H1 (cell line): ENCODE results near the gene UFD1. TPM values are rescaled to one million over a fixed set of nuclear protein-coding genes. Genes with fewer than 3 reads are reported as not detected.

Experiments used
- ASH2L ChIP-seq: fragments of 200-600, 300-600 bp; sonication (generic); IDR thresholded peaks from one replicate; pipeline ENCODE4 v1.7.1; 2017; ENCODE audit warnings: low read length
- BRCA1 ChIP-seq: IDR thresholded peaks from 2 replicates; pipeline ENCODE4 v1.6.1; 2012; ENCODE audit warnings: low read depth, low read length, improper control_type of control experiment
- CHD2 ChIP-seq: IDR thresholded peaks from 2 replicates; pipeline ENCODE4 v1.6.1; 2012; ENCODE audit warnings: low read length, improper control_type of control experiment
- CREB1 ChIP-seq: IDR thresholded peaks from 2 replicates; pipeline ENCODE4 v1.6.1; 2012; ENCODE audit warnings: inconsistent platforms
- EGR1 ChIP-seq: IDR thresholded peaks from 2 replicates; pipeline ENCODE4 v1.6.1; 2011; ENCODE audit warnings: low read depth, low read length, borderline replicate concordance
- EP300 ChIP-seq, 2 experiments: IDR thresholded peaks; 1 replicate in 1 of 2; 2 replicates in 1 of 2; pipeline ENCODE4 v1.6.1; 2011 to 2012; ENCODE audit warnings: low read depth in 2 of 2, low read length in 2 of 2, mild to moderate bottlenecking in 2 of 2, borderline replicate concordance in 1 of 2, inconsistent platforms in 1 of 2, moderate library complexity in 1 of 2
- JUN ChIP-seq: IDR thresholded peaks from 2 replicates; pipeline ENCODE4 v1.6.1; 2011; ENCODE audit warnings: low read depth, mild to moderate bottlenecking, improper control_type of control experiment, low read length
- JUND ChIP-seq: IDR thresholded peaks from 2 replicates; pipeline ENCODE4 v1.6.1; 2011; ENCODE audit warnings: mild to moderate bottlenecking, improper control_type of control experiment, low read length
- KDM4A ChIP-seq: IDR thresholded peaks from one replicate; pipeline ENCODE4 v1.7.1; 2012; ENCODE audit warnings: low read depth, mild to moderate bottlenecking, moderate library complexity, low read length, inconsistent platforms; ENCODE audit not compliant: severe bottlenecking
- MAFK ChIP-seq: IDR thresholded peaks from 2 replicates; pipeline ENCODE4 v1.6.1; 2012; ENCODE audit warnings: low read depth, mild to moderate bottlenecking, improper control_type of control experiment, low read length
- NANOG ChIP-seq: IDR thresholded peaks from 2 replicates; pipeline ENCODE4 v1.6.1; 2011; ENCODE audit warnings: low read length, low read depth, mild to moderate bottlenecking, inconsistent platforms; ENCODE audit not compliant: insufficient read depth, poor library complexity, severe bottlenecking
- NRF1 ChIP-seq: IDR thresholded peaks from 2 replicates; pipeline ENCODE4 v1.6.1; 2011; ENCODE audit warnings: mild to moderate bottlenecking, low read depth, low read length, improper control_type of control experiment
- POLR2A ChIP-seq, 2 experiments: IDR thresholded peaks; 1 replicate in 1 of 2; 2 replicates in 1 of 2; pipeline ENCODE4 v1.6.1; 2011; ENCODE audit warnings: low read depth in 2 of 2, low read length in 2 of 2, mild to moderate bottlenecking in 2 of 2; ENCODE audit errors: control extremely low read depth in 1 of 2
- POU5F1 ChIP-seq: IDR thresholded peaks from 2 replicates; pipeline ENCODE4 v1.6.1; 2011; ENCODE audit warnings: low read depth, mild to moderate bottlenecking, low read length, moderate library complexity
- RBBP5 ChIP-seq: IDR thresholded peaks from 2 replicates; pipeline ENCODE4 v1.7.1; 2012; ENCODE audit warnings: low read depth, mild to moderate bottlenecking, inconsistent platforms, low read length, moderate library complexity, borderline replicate concordance
- RFX5 ChIP-seq: IDR thresholded peaks from 2 replicates; pipeline ENCODE4 v1.6.1; 2011; ENCODE audit warnings: low read depth, low read length, improper control_type of control experiment, borderline replicate concordance
- SIN3A ChIP-seq, 2 experiments: IDR thresholded peaks in 1 of 2; conservative IDR thresholded peaks in 1 of 2; 2 replicates each; pipeline ENCODE4 v1.6.1; 2011 to 2012; ENCODE audit warnings: low read length in 2 of 2, improper control_type of control experiment in 1 of 2, low read depth in 1 of 2, mild to moderate bottlenecking in 1 of 2
- SIRT6 ChIP-seq: IDR thresholded peaks from one replicate; pipeline ENCODE4 v1.7.1; 2012; ENCODE audit warnings: low read length, inconsistent platforms
- SRF ChIP-seq: IDR thresholded peaks from 2 replicates; pipeline ENCODE4 v1.6.1; 2011; ENCODE audit warnings: mild to moderate bottlenecking, low read depth, low read length, moderate library complexity
- SUZ12 ChIP-seq: fragments of 200-600 bp; sonication (generic); IDR thresholded peaks from 2 replicates; pipeline ENCODE4 v1.6.1; 2012; ENCODE audit warnings: mild to moderate bottlenecking, inconsistent platforms, low read length, moderate library complexity, mixed read lengths
- TAF7 ChIP-seq: optimal IDR thresholded peaks from 2 replicates; pipeline ENCODE3; 2011; ENCODE audit warnings: low read depth, mild to moderate bottlenecking, inconsistent platforms, low read length, moderate library complexity, borderline replicate concordance
- USF2 ChIP-seq: IDR thresholded peaks from 2 replicates; pipeline ENCODE4 v1.6.1; 2011; ENCODE audit warnings: low read length, improper control_type of control experiment
- ZNF274 ChIP-seq: IDR thresholded peaks from 2 replicates; pipeline ENCODE4 v1.7.0; 2012; ENCODE audit warnings: low read length, borderline replicate concordance; ENCODE audit errors: extremely low read depth
- polyA plus RNA-seq, 7 experiments: library from polyadenylated mRNA; depleted of rRNA in 3 of 7; stranded (reverse) in 5 of 7; unstranded in 2 of 7; fragments of >200 nt in 5 of 7; fragments of 200-250 nt in 2 of 7; gene quantifications; 1 replicate in 5 of 7; 2 replicates in 1 of 7; 4 replicates in 1 of 7; pipeline versions ENCODE4 v1.2.1 to v1.2.3, GENCODE V29; 2011 to 2013; ENCODE audit warnings: missing spikeins in 2 of 7, mixed read lengths in 2 of 7
- total RNA-seq: library from RNA; stranded (reverse); fragmentation: NEBNext Ultra II Directional; extraction: Animal tissue kit (Norgen Biotek cat#: 25700); gene quantifications from 2 replicates; pipeline ENCODE4 v1.2.1, GENCODE V29; 2021

Gene UFD1
- total and polyA plus RNA-seq, 2 of the 8 experiments (the other 6 are each of a cell fraction or from before 2014, with no cell fraction given) = 74.6 to 116 TPM

DNA sequence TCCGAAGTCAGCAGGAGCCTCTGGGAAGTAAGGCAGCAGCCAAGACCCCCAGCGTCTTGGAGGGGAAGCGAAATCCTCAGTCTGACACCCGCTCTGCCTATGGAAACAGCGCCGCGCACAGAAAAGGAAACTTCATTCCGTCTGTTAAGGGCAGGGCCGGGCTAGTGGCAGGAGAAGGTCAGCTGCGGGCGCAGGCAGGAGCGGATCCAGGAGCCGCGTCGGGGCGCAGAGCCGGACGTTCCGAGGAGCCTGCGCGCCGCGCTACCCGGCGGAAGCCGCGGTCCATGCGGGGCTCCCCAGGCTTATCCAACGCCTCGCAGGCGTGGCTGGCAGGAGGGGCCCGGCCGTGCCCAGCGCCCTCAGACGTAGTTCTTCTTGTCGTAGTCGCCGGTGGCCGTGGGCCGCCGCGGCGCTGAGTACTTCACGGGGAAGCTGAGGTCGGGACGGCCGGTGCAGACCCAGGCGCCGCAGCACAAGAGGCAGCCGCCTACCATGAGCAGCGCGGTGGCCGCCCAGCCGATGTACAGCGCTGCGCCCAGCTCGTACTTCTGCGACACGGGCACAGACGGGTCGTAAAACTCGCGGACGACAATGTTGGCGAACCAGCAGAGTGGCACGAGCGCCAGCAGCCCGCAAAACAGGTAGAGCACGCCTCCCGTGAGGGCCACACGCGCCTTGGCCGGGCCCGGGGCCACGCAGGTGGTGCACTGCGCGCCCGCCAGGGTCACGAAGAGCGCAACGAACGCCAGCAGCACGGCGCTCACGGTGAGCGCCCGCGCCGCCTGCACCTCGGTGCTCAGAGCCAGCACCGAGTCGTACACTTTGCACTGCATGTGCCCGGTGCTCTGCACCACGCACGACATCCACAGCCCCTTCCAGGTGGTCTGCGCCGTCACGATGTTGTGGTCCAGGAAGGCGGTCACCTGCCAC, 44.5 kb upstream of the UFD1 start (continued):
- no peak for TF ChIP-seq POLR2A (IDR thresholded peaks at IDR 0.05; ENCODE audit: control extremely low read depth in 1 of 2, low read depth in 2 of 2, low read length in 2 of 2)
- no peak for TF ChIP-seq KDM4A
- TF ChIP-seq NANOG = no peak
- TF ChIP-seq JUND = no peak
- 0 out of 2 replicates have a peak, but pooled peaks have one; percentile 9 for TF ChIP-seq RBBP5
- TF ChIP-seq SUZ12 = peak; percentile 64; the same call in 1 of the 2 replicates
- no peak for TF ChIP-seq MAFK
- no peak for TF ChIP-seq ZNF274
- TF ChIP-seq SIRT6 = no peak
- TF ChIP-seq EP300 (IDR thresholded peaks at IDR 0.05; ENCODE audit: borderline replicate concordance in 1 of 2, low read depth in 2 of 2, low read length in 2 of 2) = no peak
- TF ChIP-seq JUN = no peak
- TF ChIP-seq CREB1 = peak; percentile 14; the same call in 1 of the 2 replicates
- peak; percentile 74 for TF ChIP-seq ASH2L
- TF ChIP-seq TAF7 = no peak
- no peak for TF ChIP-seq CHD2
- TF ChIP-seq SRF = no peak
- TF ChIP-seq BRCA1 = no peak
- no peak for TF ChIP-seq NRF1
- no peak for TF ChIP-seq USF2
- no peak for TF ChIP-seq POU5F1
- no peak for TF ChIP-seq EGR1
- TF ChIP-seq SIN3A (conservative IDR thresholded peaks at IDR 0.05 in 1 of 2, IDR thresholded peaks at IDR 0.05 in 1 of 2; ENCODE audit: low read depth in 1 of 2, low read length in 2 of 2) = no peak
- TF ChIP-seq RFX5 = no peak
